GM12865 (cell line): ENCODE results near the gene OLFM4.

ENCODE experiments used
- DNase-seq: peaks from one replicate; pipeline ENCODE4 v3.0.0; 2010; ENCODE audit warnings: low read depth
- H3K4me3 ChIP-seq: 2 replicates; pipeline ENCODE4 v1.5.1; 2011; ENCODE audit warnings: mild to moderate bottlenecking, low read depth, low read length, control low read depth
- TF ChIP-seq, protein P1 (sequence below): IDR thresholded peaks from 2 replicates; pipeline ENCODE4 v1.5.1; 2011; ENCODE audit warnings: low read length, control low read depth, low read depth, inconsistent platforms; ENCODE audit not compliant: insufficient read depth; ENCODE audit errors: missing control alignments

Gene OLFM4

GRCh38 chr13:53079691-53080090, 51.1 kb downstream of the OLFM4 start:
- TF ChIP-seq, protein P1, sequence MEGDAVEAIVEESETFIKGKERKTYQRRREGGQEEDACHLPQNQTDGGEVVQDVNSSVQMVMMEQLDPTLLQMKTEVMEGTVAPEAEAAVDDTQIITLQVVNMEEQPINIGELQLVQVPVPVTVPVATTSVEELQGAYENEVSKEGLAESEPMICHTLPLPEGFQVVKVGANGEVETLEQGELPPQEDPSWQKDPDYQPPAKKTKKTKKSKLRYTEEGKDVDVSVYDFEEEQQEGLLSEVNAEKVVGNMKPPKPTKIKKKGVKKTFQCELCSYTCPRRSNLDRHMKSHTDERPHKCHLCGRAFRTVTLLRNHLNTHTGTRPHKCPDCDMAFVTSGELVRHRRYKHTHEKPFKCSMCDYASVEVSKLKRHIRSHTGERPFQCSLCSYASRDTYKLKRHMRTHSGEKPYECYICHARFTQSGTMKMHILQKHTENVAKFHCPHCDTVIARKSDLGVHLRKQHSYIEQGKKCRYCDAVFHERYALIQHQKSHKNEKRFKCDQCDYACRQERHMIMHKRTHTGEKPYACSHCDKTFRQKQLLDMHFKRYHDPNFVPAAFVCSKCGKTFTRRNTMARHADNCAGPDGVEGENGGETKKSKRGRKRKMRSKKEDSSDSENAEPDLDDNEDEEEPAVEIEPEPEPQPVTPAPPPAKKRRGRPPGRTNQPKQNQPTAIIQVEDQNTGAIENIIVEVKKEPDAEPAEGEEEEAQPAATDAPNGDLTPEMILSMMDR = no peak
- H3K4me3 ChIP-seq = no peak overlapping the region
- DNase-seq = no peak

- no peak for DNase-seq
- TF ChIP-seq, protein P1 = no peak
- H3K4me3 ChIP-seq = no peak overlapping the region
Measured at GRCh38 chr13:53088871-53089270, 60.3 kb downstream of the OLFM4 start.

DNA sequence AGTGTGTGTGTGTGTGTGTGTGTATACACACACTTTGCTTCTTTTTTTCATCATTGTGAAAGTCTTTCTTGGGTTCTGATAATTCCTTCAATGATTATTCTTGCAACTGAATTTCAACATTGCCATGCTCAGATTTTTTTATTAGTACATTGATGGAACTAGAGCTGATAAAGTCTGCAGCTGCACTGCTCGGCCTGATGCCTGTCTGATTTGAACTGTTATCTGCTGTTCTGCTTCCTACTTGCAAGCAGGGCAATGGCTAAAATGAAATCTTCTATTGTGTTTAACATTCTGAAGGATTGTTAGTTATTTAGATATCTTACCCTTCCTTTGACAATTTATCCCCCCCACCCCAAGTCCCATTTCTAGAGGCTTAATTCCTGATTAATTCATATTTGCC, 61.3 kb downstream of the OLFM4 start:
- no peak for DNase-seq
- TF ChIP-seq, protein P1 = no peak
- H3K4me3 ChIP-seq = no peak overlapping the region

- DNase-seq = no peak
- TF ChIP-seq, protein P1 = no peak
- H3K4me3 ChIP-seq = no peak overlapping the region
Measured at GRCh38 chr13:53090461-53090860, 61.8 kb downstream of the OLFM4 start.

- TF ChIP-seq, protein P1 = no peak
- DNase-seq = no peak
- H3K4me3 ChIP-seq = no peak overlapping the region
Measured at GRCh38 chr13:53092931-53093330, 64.3 kb downstream of the OLFM4 start.

GRCh38 chr13:53098455-53098854, 69.8 kb downstream of the OLFM4 start:
- TF ChIP-seq, protein P1 = no peak
- no peak overlapping the region for H3K4me3 ChIP-seq
- no peak for DNase-seq

GRCh38 chr13:53100394-53101063, 71.9 kb downstream of the OLFM4 start:
- TF ChIP-seq, protein P1 = no peak
- no peak overlapping the region for H3K4me3 ChIP-seq
- no peak for DNase-seq
